Duodenal mucosa (tissue), 2 donors: ENCODE data around the gene TMEM51.

Experiments
- H3K27ac ChIP-seq: one replicate; pipeline ENCODE4 v1.7.0; 2013; ENCODE audit warnings: low read depth, low read length
- H3K27me3 ChIP-seq, 2 donors: one replicate each; pipeline ENCODE4 v1.7.0; 2013; ENCODE audit warnings: low read length in 2 of 2, control low read depth in 1 of 2; ENCODE audit not compliant: insufficient read depth in 2 of 2, control insufficient read depth in 1 of 2
- H3K36me3 ChIP-seq, 2 donors: one replicate each; pipeline ENCODE4 v1.7.0; 2013; ENCODE audit warnings: low read length in 2 of 2, control low read depth in 1 of 2; ENCODE audit not compliant: insufficient read depth in 2 of 2, control insufficient read depth in 1 of 2
- H3K4me1 ChIP-seq, 2 donors: one replicate each; pipeline ENCODE4 v1.7.0; 2013; ENCODE audit warnings: low read length in 2 of 2, control low read depth in 1 of 2; ENCODE audit not compliant: insufficient read depth in 2 of 2, control insufficient read depth in 1 of 2
- H3K4me3 ChIP-seq, 2 donors: one replicate each; pipeline ENCODE4 v1.7.0; 2013; ENCODE audit warnings: low read length in 2 of 2, low read depth in 1 of 2
- H3K9ac ChIP-seq, 2 donors: one replicate each; pipeline ENCODE4 v1.7.0; 2013; ENCODE audit warnings: low read length in 2 of 2, low read depth in 1 of 2
- H3K9me3 ChIP-seq, 2 donors: one replicate each; pipeline ENCODE4 v1.7.0; 2013; ENCODE audit warnings: low read length in 2 of 2, control low read depth in 1 of 2; ENCODE audit not compliant: control insufficient read depth in 1 of 2

The TMEM51 gene

GRCh38 chr1:15264769-15265168 lies 111.2 kb downstream of the TMEM51 start:
- Histone ChIP-seq H3K9me3 (no peaks in the 10 kb centered on the region), H3K27me3 (no peaks in the 10 kb centered on the region), H3K27ac (no peak overlapping the region), H3K4me1 (peaks cover 6 to 17% of the 10 kb centered on the region in 2 donors), H3K36me3 (no peaks in the 10 kb centered on the region), H3K4me3 (no peak overlapping the region), H3K9ac (no peak overlapping the region)
